DMS153 (cell line): ENCODE results near the gene TVP23A.
"Not testable (repeated sequence)": the region's sequence is repeated elsewhere in the genome, so short reads cannot be mapped to it uniquely, and the experiment has no call there.

Source experiments
- DNase-seq: peaks from one replicate; lab custom pipeline; 2025; lab: John Stamatoyannopoulos, UW

TVP23A gene

DNA sequence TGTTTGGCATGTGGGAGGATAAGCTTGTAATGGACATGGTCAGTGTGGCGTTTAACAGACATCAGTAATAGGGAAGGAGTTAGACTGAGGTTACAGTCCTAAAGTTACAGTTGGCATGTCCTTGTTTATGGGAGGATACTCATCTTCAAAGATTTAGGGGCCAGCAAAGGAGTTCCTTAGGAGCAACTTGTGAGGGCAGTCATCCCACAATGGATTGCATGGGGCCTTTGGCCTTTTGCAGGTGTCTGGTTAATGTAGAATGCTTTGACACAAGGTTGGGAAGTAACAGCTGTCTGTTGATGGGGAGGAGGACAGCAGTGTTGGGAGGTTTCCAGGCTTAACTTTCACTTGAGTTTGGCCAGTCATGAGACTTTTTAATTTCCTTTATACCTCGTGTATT is 72.8 kb downstream of the TVP23A start:
- DNase-seq = no peak

DNA sequence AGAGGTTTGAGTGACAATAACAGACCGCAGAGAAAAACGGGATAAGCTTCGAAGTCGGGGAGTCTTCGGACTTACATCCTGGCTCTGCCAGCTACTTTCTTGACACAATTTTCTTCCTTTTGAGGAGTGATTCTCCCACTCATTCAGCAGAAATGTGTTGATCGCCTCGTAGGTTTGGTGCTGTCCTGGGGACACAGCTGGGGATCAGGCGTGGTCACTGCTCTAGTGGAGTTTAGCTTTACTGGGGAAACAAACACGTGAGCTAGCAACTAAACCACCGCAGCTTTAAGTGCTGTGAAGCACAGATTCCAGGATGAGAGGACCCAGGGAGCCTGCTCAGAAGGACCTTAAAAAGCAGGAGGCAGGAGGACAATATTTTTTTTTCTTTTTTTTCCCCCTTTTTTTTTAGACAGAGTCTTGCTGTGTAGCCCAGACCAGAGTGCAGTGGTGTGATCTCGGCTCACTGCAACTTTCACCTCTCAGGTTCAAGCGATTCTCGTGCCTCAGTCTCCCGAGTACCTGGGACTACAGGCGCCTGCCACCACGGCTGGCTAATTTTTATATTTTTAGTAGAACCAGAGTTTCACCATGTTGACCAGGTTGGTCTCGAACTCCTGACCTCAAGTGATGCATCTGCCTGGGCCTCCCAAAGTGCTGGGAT is 74.1 kb downstream of the TVP23A start:
- no peak for DNase-seq

DNA sequence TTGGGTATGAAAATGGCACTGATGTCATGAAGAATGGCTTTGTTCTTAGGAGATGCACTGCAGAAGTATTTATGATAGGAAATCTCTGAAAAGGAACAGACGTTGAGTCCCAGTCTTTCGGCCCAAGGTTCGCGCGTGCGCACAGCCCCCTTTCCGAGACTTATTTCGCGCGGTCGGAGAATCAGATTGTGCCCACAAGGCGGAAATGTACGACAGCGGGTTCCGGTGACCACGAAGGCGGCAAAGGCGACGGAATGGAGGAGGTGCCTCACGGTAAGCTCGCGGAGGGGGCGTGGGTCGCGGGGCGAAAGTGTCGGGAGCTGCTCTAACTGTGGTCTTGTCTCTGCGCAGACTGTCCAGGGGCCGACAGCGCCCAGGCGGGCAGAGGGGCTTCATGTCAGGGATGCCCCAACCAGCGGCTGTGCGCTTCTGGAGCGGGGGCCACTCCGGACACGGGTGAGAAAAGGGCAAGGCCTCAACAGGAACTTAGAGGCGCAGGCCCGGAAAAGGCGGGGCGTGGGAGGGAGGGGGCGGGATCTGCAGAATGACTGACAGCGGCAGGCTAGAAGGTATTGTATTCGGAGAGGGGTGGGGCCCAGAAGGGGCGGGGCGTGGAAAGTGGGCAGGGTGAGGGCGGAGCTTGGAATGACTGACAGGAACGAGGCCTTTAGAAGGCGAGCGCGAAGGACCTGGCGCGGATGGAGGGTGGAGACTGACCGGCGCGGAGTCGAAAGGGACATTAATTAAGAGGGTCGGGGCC is 74.8 kb downstream of the TVP23A start, which contains the start of gene NUBP1:
Gene NUBP1 (plus strand): TSS at position 233 of the 760 bp plus-strand sequence. CDS start 22 bp downstream, at position 255.
- peak; percentile 93 for DNase-seq

DNA sequence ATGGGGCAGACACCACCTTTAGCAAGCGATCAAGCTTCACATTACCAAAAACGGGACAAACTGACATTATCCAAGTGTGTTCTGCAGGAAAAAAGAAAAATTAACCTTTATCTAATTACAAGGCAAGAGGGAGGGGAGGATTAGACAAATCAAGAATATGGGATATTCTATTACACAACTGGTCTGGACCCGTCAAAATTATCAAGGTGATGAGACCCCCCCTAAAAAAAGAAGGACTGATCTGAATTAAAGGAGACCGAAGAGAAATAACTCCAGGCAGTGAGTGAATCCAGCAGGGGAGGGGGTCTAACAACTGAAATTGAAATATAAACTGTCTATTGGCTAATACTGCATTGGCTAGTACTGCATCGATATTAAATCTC is 75.4 kb downstream of the TVP23A start:
- no peak for DNase-seq

DNA sequence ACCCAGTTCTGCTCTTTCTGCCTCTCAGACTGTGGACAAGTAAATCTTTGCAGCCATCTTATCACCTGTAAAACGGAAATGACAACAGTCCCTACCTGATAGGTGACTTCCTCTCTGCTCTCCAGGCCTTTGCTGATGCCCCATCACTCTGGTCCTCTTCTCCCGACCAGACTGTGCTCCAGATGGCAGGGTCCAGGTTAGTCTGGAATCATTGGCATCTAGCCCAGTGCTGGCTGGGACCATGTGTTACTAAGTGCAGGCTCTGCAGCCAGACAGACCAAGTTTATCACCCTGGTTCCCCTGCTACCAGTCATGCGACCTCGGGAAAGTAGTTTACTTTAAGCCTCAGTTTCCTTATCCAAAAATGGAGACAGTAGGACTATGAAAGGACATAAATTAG is 76.8 kb downstream of the TVP23A start:
- no peak for DNase-seq

DNA sequence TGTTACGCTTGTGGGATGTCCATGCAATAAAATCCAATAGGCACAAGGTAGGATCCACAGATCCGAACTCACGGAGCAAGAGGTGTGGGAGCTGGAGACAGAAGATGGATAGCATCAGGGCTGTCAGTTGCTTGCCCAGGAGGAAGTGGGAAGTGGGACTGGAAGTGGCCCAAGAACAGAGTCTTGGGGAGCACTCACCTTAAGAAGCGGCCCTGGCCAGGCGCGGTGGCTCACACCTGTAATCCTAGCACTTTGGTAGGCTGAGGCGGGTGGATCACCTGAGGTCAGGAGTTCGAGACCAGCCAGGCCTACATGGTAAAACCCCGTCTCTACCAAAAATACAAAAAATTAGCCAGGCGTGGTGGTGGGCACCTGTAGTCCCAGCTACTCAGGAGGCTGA is 77.3 kb downstream of the TVP23A start:
- DNase-seq = not testable (repeated sequence)

DNA sequence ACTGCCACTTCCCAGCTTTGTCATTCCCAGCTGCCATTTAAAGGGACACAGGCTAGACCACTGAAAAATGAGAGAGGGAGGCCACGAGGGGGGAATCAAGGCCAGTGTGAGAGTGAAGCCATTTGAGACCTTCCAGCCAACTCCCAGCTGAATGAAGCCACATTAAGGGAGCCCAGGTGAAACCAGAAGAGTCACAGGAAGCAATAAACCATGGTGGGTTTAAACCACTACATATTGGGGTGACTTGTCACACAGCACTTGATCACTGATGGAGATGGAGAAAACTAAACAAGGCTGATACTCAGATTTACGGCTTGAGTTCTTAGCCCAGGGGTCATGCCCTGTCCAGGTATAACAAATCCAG is 77.8 kb downstream of the TVP23A start:
- no peak for DNase-seq

DNA sequence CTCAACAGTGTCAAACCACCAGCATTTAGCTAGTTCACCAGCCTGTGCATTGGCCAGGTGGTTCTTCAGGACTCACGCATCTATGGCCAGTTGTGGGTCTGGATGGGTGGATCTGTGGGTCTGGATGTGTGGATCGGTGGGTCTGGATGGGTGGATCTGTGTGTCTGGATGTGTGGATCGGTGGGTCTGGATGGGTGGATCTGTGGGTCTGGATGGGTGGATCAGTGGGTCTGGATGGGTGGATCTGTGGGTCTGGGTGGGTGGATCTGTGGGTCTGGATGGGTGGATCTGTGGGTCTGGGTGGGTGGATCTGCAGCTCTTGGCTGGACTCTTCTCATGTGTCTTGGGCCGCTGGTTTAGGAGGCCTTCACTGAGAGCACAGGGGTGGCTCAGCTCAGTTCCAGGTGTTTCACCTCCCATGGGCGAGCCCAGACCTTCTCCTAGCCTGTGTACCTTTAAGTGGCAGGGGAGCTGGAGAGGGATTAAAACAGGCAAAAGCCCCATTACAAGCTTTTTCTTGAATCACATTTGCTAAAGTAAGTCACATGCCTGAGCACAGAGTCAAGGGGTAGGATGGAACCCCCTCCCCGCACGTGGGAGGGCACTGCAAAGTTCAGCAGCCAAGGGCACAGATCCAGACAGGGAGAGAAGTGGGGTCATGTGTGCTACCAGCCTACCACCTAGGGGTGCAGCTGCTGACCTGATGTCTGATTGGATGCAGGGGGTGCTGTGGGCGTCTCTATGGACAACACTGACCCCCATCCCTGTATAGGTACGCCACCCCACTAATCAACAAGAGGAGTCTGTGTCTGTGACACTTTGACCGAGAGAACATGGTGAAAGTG is 78.4 kb downstream of the TVP23A start:
- no peak for DNase-seq

GRCh38 chr16:10738231-10739077 is 80.1 kb downstream of the TVP23A start:
- DNase-seq = no peak

GRCh38 chr16:10737068-10737625 is 81.4 kb downstream of the TVP23A start:
- DNase-seq = peak; percentile 63

- DNase-seq = no peak
Observed at GRCh38 chr16:10731790-10732189, 86.8 kb downstream of the TVP23A start.

GRCh38 chr16:10729104-10730048 is 89.2 kb downstream of the TVP23A start:
- peak; percentile 62 for DNase-seq

GRCh38 chr16:10728003-10728887 is 90.3 kb downstream of the TVP23A start:
- no peak for DNase-seq
